ENCODE results near the gene ZNF225.

Gene ZNF225

GRCh38 chr19:44092108-44092507 lies 21.1 kb upstream of the ZNF225 start:
- Histone ChIP-seq H3K4me3 (ENCODE audit: low read depth in 1 of 2, low read length in 2 of 2) (no peak overlapping the region), H3K27ac (ENCODE audit: low read length) (no peak overlapping the region), H3K4me1 (ENCODE audit: insufficient read depth, low read length) (peaks cover 24% of the 10 kb centered on the region), H2AFZ (ENCODE audit: low read depth, low read length) (no peak overlapping the region), H3K79me2 (ENCODE audit: insufficient read depth, low read length) (peaks cover 29% of the 10 kb centered on the region), H3K36me3 (ENCODE audit: insufficient read depth, low read length) (peaks cover 13% of the 10 kb centered on the region), H3K4me2 (ENCODE audit: insufficient read depth, low read length) (no peak overlapping the region), H4K20me1 (ENCODE audit: insufficient read depth, low read length) (no peaks in the 10 kb centered on the region), H3K9me3 (ENCODE audit: insufficient read depth, low read length, severe bottlenecking) (no peaks in the 10 kb centered on the region), H3K27me3 (ENCODE audit: insufficient read depth, low read length, poor library complexity) (no peaks in the 10 kb centered on the region), H3K9ac (ENCODE audit: low read depth, low read length) (no peak overlapping the region)
- TF ChIP-seq EZH2 (IDR thresholded peaks at IDR 0.05; ENCODE audit: borderline replicate concordance, low read depth, low read length, severe bottlenecking): no peak
- TF ChIP-seq, protein P1, sequence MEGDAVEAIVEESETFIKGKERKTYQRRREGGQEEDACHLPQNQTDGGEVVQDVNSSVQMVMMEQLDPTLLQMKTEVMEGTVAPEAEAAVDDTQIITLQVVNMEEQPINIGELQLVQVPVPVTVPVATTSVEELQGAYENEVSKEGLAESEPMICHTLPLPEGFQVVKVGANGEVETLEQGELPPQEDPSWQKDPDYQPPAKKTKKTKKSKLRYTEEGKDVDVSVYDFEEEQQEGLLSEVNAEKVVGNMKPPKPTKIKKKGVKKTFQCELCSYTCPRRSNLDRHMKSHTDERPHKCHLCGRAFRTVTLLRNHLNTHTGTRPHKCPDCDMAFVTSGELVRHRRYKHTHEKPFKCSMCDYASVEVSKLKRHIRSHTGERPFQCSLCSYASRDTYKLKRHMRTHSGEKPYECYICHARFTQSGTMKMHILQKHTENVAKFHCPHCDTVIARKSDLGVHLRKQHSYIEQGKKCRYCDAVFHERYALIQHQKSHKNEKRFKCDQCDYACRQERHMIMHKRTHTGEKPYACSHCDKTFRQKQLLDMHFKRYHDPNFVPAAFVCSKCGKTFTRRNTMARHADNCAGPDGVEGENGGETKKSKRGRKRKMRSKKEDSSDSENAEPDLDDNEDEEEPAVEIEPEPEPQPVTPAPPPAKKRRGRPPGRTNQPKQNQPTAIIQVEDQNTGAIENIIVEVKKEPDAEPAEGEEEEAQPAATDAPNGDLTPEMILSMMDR (IDR thresholded peaks at IDR 0.05; ENCODE audit: borderline replicate concordance, extremely low read depth, low read length, poor library complexity, severe bottlenecking): no peak
- DNase-seq: no peak
- no peak for ATAC-seq (ENCODE audit: insufficient read depth, low read depth)

GRCh38 chr19:44093931-44094765 lies 19.1 kb upstream of the ZNF225 start, which contains the start of gene ZNF224:
Gene ZNF224, plus strand, starts transcription at chr19:44094361. Its CDS starts 3,513 bp downstream, at chr19:44097874.
- no peaks in the 10 kb centered on the region for H3K9me3 ChIP-seq (ENCODE audit: insufficient read depth, low read length, severe bottlenecking)
- H3K27ac ChIP-seq (ENCODE audit: low read length): peak within 1 kb of the TSS; percentile 87
- H2AFZ ChIP-seq (ENCODE audit: low read depth, low read length): peak within 1 kb of the TSS; percentile 98
- H4K20me1 ChIP-seq (ENCODE audit: insufficient read depth, low read length): no peaks in the 10 kb centered on the region; the same call in 1 of the 2 replicates
- H3K79me2 ChIP-seq (ENCODE audit: insufficient read depth, low read length): peaks cover 47% of the 10 kb centered on the region
- peaks cover 27% of the 10 kb centered on the region for H3K4me1 ChIP-seq (ENCODE audit: insufficient read depth, low read length)
- H3K27me3 ChIP-seq (ENCODE audit: insufficient read depth, low read length, poor library complexity): no peaks in the 10 kb centered on the region
- peak; percentile 89 for ATAC-seq (ENCODE audit: insufficient read depth, low read depth)
- TF ChIP-seq, protein P1 (IDR thresholded peaks at IDR 0.05; ENCODE audit: borderline replicate concordance, extremely low read depth, low read length, poor library complexity, severe bottlenecking): no peak
- no peak for TF ChIP-seq EZH2 (IDR thresholded peaks at IDR 0.05; ENCODE audit: borderline replicate concordance, low read depth, low read length, severe bottlenecking)
- H3K4me3 ChIP-seq (ENCODE audit: low read depth in 1 of 2, low read length in 2 of 2): peak within 1 kb of the TSS; percentile 90
- H3K36me3 ChIP-seq (ENCODE audit: insufficient read depth, low read length): peaks cover 28% of the 10 kb centered on the region
- H3K9ac ChIP-seq (ENCODE audit: low read depth, low read length): peak within 1 kb of the TSS; percentile 73
- DNase-seq: peak; percentile 91
- peak within 1 kb of the TSS; percentile 69 for H3K4me2 ChIP-seq (ENCODE audit: insufficient read depth, low read length)

GRCh38 chr19:44107751-44108150 lies 5.4 kb upstream of the ZNF225 start:
- no peak overlapping the region for H2AFZ ChIP-seq (ENCODE audit: low read depth, low read length)
- H3K36me3 ChIP-seq (ENCODE audit: insufficient read depth, low read length): peaks cover 58% of the 10 kb centered on the region
- ATAC-seq (ENCODE audit: insufficient read depth, low read depth) (no peak), DNase-seq (no peak)
- H3K4me3 ChIP-seq (ENCODE audit: low read depth in 1 of 2, low read length in 2 of 2): no peak overlapping the region
- H3K4me2 ChIP-seq (ENCODE audit: insufficient read depth, low read length): no peak overlapping the region
- H3K27ac ChIP-seq (ENCODE audit: low read length): no peak overlapping the region
- no peaks in the 10 kb centered on the region; the same call in 1 of the 2 replicates for H3K79me2 ChIP-seq (ENCODE audit: insufficient read depth, low read length)
- H3K4me1 ChIP-seq (ENCODE audit: insufficient read depth, low read length): peaks cover 13% of the 10 kb centered on the region
- no peaks in the 10 kb centered on the region for H4K20me1 ChIP-seq (ENCODE audit: insufficient read depth, low read length)
- no peak overlapping the region for H3K9ac ChIP-seq (ENCODE audit: low read depth, low read length)
- peaks cover 21% of the 10 kb centered on the region for H3K9me3 ChIP-seq (ENCODE audit: insufficient read depth, low read length, severe bottlenecking)
- TF ChIP-seq, protein P1 (IDR thresholded peaks at IDR 0.05; ENCODE audit: borderline replicate concordance, extremely low read depth, low read length, poor library complexity, severe bottlenecking): no peak
- TF ChIP-seq EZH2 (IDR thresholded peaks at IDR 0.05; ENCODE audit: borderline replicate concordance, low read depth, low read length, severe bottlenecking): no peak
- H3K27me3 ChIP-seq (ENCODE audit: insufficient read depth, low read length, poor library complexity): no peaks in the 10 kb centered on the region
